NCI-H460 (cell line): Measurements from ENCODE around the gene PDHA1. TPM values are rescaled to one million over a fixed set of nuclear protein-coding genes. Genes with fewer than 3 reads are reported as not detected.
A peak's percentile ranks its signal among the peaks of the same experiment; 100 is the strongest.

Experiments used
- DNase-seq: peaks from one replicate; pipeline ENCODE4 v3.0.0-alpha.2; 2016; ENCODE audit warnings: low read depth; ENCODE audit errors: extremely low read depth
- small RNA-seq, 2 experiments: library from RNA; depleted of rRNA; stranded (forward); fragments of <200 nt; gene quantifications; one replicate each; pipeline ENCODE3, GENCODE V24; 2014
- total RNA-seq: library from RNA; depleted of rRNA; stranded (reverse); fragments of >200 nt; shearing (Covaris generic); gene quantifications from 2 replicates; pipeline ENCODE4 v1.2.3, GENCODE V29; 2014; rRNA removed

Gene PDHA1
- total RNA-seq, 1 experiment from 2014 or later: 309 TPM

DNA sequence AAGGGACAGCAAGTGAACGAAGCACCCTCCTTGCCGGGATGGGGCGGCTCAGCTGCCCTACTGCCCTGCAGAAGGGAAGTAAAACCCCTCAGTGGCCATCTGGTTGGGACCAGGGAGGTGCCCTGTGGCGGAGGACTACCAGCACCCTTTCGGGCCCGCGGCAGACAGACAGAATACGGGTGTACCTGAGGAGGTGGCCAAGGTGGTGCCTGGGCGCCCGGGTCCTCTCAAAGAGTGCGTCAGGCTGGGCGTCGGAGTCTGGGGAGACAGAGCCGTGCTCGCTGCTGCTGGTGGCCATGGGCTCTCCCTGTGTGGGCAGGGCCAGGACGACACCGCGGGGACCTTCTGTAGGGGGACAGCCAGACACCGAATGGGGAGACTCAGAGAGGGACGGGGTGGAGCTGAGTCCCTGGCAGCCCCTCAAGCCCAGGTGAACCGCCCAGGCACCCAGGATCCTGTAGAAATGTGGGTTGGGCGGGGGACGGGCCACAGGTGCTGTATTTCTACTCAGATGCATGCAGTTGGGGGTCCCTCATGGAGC is 29.7 kb downstream of the PDHA1 start:
- no peak for DNase-seq

DNA sequence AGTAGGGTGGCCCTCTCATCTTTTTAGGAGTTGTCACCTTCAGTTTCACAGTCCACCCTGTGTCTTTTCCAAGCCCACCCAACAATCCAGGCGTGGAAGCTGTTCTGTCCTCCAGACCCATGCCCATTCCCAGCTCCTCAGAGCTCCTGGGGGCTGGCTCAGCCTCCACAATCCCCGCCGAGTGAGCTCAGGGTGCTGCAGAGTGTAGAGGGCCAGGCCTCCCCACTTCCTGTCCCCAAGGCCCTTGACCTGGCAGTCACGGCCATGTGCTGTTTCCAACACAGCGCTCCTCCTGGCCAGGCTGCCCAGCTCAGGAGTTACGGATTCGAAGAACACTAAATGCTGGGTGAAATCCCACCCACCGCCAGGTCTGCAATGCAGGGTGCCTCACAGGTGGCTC is 31.8 kb downstream of the PDHA1 start:
- no peak for DNase-seq

DNA sequence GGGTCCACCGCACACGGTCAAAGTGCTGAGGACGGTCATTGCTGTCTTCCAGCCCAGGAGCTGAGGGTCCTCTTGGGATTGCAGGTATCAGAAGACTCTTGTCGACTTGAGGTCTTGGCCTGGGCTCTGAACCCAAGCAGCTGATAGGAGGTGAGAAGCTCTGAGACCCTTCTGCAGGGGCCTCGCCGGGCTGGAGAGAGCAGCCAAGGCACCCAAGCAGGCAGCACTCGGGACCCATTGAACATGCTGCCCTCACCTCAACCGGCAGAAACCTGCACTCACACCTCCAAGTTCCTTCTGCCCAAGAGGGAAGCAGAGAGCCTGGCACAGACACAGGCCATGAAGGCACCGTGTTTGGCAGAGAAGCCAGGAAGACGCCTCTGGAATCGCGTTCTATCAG is 34.1 kb downstream of the PDHA1 start:
- no peak for DNase-seq

DNA sequence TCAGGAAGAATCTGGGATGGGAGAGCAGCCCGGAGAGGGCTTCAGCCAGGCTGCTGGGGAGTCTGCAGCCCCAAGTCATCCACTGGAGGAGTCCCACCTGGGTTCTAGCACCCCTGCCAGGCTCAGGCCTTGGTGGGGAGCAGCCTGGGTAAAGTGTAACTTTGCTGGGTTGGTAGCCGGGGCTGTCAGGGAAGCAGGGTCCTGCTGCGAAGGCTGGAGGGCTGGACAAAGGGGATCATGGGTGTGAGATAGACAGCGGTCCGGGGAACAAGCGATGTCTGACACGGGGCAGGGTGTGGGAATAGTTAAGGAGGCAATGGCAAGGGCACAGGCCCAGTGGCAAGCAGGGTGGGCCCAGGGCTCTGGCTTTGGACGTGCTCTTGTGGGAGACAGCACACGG is 37.6 kb downstream of the PDHA1 start:
- no peak for DNase-seq

DNA sequence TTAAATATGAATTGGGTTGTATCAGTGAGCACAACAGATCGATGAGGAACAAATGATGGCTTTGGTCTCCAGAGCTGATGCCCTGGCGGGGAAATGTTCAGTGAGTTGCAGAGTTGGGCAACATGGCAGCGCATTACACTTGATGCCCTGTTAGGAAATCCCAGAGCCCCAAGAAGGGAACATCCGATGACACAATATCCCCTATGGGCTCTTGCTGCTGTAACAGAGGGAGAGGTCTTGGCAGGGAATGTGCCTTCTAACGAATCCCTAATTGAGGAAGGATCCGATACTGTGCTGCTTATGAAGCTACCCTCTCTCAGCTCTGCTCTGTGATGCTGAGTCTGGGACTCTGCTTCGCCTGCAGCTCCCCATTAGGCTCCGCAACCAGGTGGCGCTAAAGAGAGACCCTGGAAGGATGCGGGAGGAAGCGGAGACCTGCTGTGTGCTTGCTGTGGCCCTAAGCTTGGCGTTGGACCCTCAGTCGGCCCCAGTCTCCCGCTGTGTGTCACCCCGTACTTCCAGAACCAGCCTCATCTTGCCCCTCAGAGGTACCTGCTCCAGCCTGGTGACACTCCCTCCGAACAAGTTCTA is 38.9 kb downstream of the PDHA1 start:
- peak; percentile 52 for DNase-seq

DNA sequence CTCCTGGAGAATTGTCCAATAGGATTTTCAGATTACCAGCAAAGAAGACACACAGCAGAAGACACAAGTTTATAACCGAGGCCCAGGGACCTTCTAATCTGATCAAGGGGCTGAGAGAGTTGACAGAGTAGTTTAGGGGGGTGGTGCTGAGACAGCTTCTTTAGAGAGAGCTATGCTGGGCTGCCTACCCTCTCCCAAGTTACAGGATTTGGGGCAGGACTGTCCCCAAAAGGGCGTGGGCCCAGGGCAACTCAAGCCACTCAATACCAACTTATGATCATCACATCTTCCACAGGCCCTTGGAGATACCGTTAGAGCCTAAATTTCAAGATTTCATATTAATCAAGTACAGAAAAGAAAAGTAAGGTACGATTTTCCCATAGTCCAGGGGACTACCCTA is 43.0 kb downstream of the PDHA1 start:
- DNase-seq: no peak

DNA sequence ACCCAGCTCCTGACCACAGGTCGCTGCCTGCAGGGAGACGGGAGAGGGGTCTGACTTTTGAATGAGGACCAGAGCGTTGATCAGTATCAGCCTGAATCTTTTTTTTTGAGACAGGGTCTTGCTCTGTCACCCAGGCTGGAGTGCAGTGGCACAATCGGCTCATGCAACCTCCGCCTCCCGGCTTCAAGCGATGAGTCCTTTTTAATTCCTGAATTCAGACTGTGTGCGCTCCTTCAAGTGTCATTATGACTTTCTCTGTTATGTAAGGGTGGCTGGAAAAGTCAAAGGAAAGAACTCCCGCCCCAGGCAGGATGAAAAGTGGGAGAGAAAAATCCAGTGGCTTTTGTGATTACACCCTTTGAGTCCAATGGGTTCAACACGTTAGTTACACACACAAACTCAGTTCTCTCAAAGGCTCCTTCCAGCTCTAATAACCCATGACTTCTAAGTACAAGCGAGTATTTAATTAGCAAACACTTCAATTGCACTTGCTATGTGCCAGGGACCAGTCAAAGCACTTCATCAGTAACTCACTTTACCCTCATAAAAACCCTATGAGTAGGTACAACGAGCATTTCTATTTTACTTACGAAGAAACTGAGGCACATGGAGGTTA is 44.4 kb downstream of the PDHA1 start:
- DNase-seq: no peak

DNA sequence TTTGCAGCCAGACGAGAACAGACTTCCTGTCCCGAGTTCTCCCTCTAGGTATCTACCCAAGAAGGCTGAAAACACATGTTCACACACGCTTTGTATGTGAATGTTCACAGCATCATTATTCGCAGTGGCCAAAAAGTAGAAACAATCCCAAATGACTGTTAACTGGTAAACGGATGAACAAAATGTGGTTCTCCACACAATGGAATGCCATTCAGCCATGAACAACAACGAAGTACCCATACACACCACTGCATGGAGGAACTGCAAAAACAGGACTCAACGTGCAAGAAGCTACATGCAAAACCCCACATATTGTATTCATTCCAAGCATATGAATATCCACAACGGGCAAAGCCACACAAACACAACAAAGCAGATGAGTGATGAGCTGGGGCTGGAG is 45.0 kb downstream of the PDHA1 start:
- DNase-seq: no peak

DNA sequence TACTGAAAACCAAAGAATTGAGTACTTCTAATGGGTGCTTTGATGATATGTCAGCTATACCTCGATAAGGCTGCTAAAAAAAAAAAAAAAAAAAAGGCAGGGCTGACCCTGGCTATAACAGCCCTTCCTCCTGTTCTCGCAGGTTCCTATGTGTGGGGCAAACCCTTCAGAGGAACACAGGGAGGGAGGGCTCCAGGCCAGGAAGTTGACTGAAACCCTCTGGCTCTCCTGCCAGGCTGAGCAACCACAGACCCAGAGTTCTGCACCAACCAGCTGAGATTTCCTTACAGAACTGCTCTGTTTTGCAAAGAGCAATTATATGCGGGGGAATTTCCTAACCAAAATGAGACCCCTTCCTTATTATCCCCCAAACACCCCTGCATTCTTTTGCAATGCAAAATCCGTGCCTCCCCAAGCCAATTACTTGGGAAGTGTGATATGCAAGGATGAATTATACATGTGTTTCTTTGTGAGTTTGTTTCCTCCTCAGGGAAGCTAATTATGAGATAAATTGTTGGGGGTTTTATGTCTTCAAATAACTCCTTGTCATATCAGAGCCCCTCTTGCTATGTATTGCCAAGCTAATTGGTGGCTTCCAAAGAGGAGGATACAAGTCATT is 45.6 kb downstream of the PDHA1 start:
- DNase-seq: no peak

DNA sequence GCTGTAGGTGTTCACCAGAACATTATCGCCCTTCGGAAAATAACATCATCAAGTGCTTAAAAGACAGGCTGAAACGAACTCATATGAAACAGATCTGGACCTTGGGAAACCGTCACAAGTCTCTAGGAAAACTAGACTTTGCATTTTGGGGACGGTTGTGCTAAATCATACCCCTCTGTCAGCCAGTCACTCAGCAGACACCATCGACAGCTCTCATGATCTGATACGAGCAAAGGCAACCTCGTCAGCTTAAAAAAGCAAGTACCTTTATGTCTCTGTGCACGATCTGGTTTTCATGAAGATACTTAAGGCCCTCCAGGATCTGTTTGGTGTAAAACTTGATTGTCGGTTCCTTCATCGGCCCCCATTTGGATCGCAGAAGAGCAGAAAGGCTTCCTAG is 48.4 kb downstream of the PDHA1 start:
- no peak for DNase-seq

DNA sequence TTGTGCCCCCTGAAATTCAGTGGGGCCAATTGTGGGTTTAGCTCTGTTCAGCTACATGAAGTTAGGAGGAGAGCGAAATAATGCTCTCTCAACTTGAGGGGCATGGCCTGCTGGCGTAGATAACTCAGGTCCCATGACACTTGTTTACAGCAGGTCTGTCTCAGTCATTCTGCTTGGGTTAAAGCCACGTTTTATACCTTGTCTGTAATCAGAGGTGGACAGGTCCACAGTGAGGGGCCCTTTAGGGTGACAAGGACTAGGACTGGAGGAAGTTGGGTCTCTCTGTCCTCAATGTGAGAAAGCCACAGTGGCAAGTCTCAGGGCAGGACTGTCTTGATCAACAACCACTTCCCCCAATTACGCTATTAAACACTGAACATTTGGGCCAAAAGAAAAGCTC is 49.0 kb downstream of the PDHA1 start:
- no peak for DNase-seq

DNA sequence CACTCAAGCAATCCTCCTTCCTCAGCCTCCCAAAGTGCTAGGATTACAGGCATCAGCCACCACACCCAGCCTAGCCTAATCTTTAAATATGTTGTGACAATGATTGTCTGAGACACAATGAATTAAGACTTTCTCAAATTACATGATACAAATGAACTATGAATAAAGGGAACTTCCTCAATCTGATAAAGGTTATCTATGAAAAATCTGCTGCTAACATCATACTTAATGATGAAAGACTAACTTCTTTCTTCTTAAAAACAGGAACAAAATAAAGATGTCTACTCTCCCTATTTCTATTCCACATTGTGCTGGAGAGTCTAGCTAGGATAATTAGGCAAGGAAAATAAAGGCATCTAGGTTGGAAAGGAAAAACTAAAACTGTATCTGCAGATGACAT is 60.0 kb downstream of the PDHA1 start:
- no peak for DNase-seq

DNA sequence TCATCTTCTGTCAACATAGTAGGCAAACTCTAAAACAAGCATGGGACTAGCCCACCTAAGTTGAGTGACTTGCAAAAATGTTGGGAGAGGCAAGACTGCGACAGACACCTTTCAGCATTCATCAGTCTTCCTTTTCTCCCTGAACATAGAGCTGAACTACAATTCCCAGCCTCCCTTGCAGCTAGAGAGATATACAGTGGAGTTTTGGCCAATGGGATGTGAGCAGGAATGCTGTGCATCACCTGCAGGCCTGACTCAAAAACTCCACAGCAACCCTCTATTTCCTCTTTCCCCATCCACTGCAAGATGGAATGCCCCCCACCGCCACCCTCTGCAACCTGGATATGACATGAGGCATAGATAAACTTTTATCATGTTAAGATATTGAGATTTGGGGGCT is 66.5 kb downstream of the PDHA1 start:
- DNase-seq: no peak

Small RNAs within 50 kb of the gene (small RNA-seq; reads per million reads assigned to genes)
- gene RF00019: 0 reads per million in 2 experiments

Other genes starting within 250 kb of the PDHA1 start
- gene ADGRG2, start 221.5 kb upstream of the PDHA1 start, total RNA-seq: 18.2 and 18.3 TPM in 2 replicates
- gene MAP3K15, start 171.6 kb downstream of the PDHA1 start, total RNA-seq: 2.5 and 2.6 TPM in 2 replicates